ENCODE measurements around the gene TMEM121. TPM values are rescaled to one million over a fixed set of nuclear protein-coding genes. Genes with fewer than 3 reads are reported as not detected.
"Not testable (repeated sequence)": the region's sequence is repeated elsewhere in the genome, so short reads cannot be mapped to it uniquely, and the experiment has no call there.

Gene TMEM121
- polyA plus RNA-seq, 1 of the 3 experiments (the other 2 are of a cell fraction): 9.1 TPM

- H3K27me3 ChIP-seq (ENCODE audit: insufficient read depth): no peaks in the 10 kb centered on the region
- H3K9ac ChIP-seq: no peak overlapping the region
- no peaks in the 10 kb centered on the region for H3F3A ChIP-seq (replicated peaks; ENCODE audit: insufficient read depth)
- POLR2A ChIA-PET: no interaction called here
- H3K4me1 ChIP-seq (ENCODE audit: control insufficient read depth in 1 of 2, insufficient read depth in 2 of 2, low read depth in 1 of 2, low read length in 1 of 2): no peaks in the 10 kb centered on the region
- no peaks in the 10 kb centered on the region for H3K36me3 ChIP-seq (replicated peaks in 1 of 2; ENCODE audit: control insufficient read depth in 1 of 2, insufficient read depth in 2 of 2, low read length in 1 of 2)
- no peaks in the 10 kb centered on the region for H4K20me1 ChIP-seq (ENCODE audit: insufficient read depth)
- CTCF ChIA-PET: no interaction called here
- H3K9me3 ChIP-seq: no peaks in the 10 kb centered on the region
- no peak for DNase-seq
- no peak overlapping the region for H3K27ac ChIP-seq (ENCODE audit: low read depth in 2 of 2, low read length in 1 of 2)
- H3K4me3 ChIP-seq (ENCODE audit: low read depth in 2 of 2, low read length in 1 of 2): no peak overlapping the region
- no peak overlapping the region for H3K4me2 ChIP-seq
- H2AFZ ChIP-seq (ENCODE audit: low read depth): no peak overlapping the region
- no peak for TF ChIP-seq YY1 (IDR thresholded peaks at IDR 0.05; ENCODE audit: low read depth)
- TF ChIP-seq USF2 (IDR thresholded peaks at IDR 0.05; ENCODE audit: borderline replicate concordance, low read depth, low read length): no peak
- TF ChIP-seq MXI1 (IDR thresholded peaks at IDR 0.05; ENCODE audit: low read depth, low read length): no peak
- no peak for TF ChIP-seq RFX5 (IDR thresholded peaks at IDR 0.05; ENCODE audit: low read length)
- TF ChIP-seq GATA2 (CRISPR knock-in tag; IDR thresholded peaks at IDR 0.05): no peak
- no peak for TF ChIP-seq NFIC (IDR thresholded peaks at IDR 0.05; ENCODE audit: borderline replicate concordance)
- no peak for TF ChIP-seq REST (IDR thresholded peaks at IDR 0.05; ENCODE audit: low read depth, low read length)
- TF ChIP-seq FOSL2 (IDR thresholded peaks at IDR 0.05; ENCODE audit: borderline replicate concordance, low read depth): no peak
- TF ChIP-seq GABPA (IDR thresholded peaks at IDR 0.05; ENCODE audit: low read depth): no peak
- TF ChIP-seq MAX (IDR thresholded peaks at IDR 0.05; ENCODE audit: low read depth): no peak
- H3K9me2 ChIP-seq: no peaks in the 10 kb centered on the region
- no peaks in the 10 kb centered on the region for H3K79me2 ChIP-seq (ENCODE audit: insufficient read depth)
Measured at GRCh38 chr14:105578070-105578469, 51.7 kb downstream of the TMEM121 start.

- H3K9me3 ChIP-seq; H3K79me2 ChIP-seq (ENCODE audit: insufficient read depth); H3K4me3 ChIP-seq (ENCODE audit: low read depth in 2 of 2, low read length in 1 of 2); H3K9me2 ChIP-seq; H3K9ac ChIP-seq; H3K4me1 ChIP-seq (ENCODE audit: control insufficient read depth in 1 of 2, insufficient read depth in 2 of 2, low read depth in 1 of 2, low read length in 1 of 2); CTCF ChIA-PET; H2AFZ ChIP-seq (ENCODE audit: low read depth); POLR2A ChIA-PET; H3K36me3 ChIP-seq (replicated peaks in 1 of 2; ENCODE audit: control insufficient read depth in 1 of 2, insufficient read depth in 2 of 2, low read length in 1 of 2); H3K27me3 ChIP-seq (ENCODE audit: insufficient read depth); H3F3A ChIP-seq (replicated peaks; ENCODE audit: insufficient read depth); H3K27ac ChIP-seq (ENCODE audit: low read depth in 2 of 2, low read length in 1 of 2); H3K4me2 ChIP-seq; DNase-seq; H4K20me1 ChIP-seq (ENCODE audit: insufficient read depth): not testable (repeated sequence)
- WGBS (ENCODE audit: low lambda C conversion rate): no CpG with 5 or more reads among the region's 15 CpGs
Measured at GRCh38 chr14:105579221-105579620, 52.8 kb downstream of the TMEM121 start.

Other genes with a start within 250 kb of the TMEM121 start
- gene BRF1, start 225.6 kb upstream of the TMEM121 start, polyA plus RNA-seq (2012; rRNA removed): 10.2 and 15.7 TPM in 2 replicates
- gene PACS2, start 211.8 kb upstream of the TMEM121 start, polyA plus RNA-seq (2012; rRNA removed): 27.4 and 42.7 TPM in 2 replicates
- 0.26 and 0.29 TPM in 2 replicates for gene TEX22, start 128.0 kb upstream of the TMEM121 start, polyA plus RNA-seq (2012; rRNA removed)
- gene MTA1, start 106.8 kb upstream of the TMEM121 start, polyA plus RNA-seq (2012; rRNA removed): 74.8 and 96.3 TPM in 2 replicates
- 219 and 335 TPM in 2 replicates for gene CRIP2, start 51.8 kb upstream of the TMEM121 start, polyA plus RNA-seq (2012; rRNA removed)
- 0.68 and 0.72 TPM in 2 replicates for gene CRIP1, start 39.7 kb upstream of the TMEM121 start, polyA plus RNA-seq (2012; rRNA removed)
- 10.9 and 13.4 TPM in 2 replicates for gene TEDC1, start 35.3 kb upstream of the TMEM121 start, polyA plus RNA-seq (2012; rRNA removed)

Measured in SK-N-SH (cell line).